ENCODE results near the gene GFRA1.

Gene GFRA1

DNA sequence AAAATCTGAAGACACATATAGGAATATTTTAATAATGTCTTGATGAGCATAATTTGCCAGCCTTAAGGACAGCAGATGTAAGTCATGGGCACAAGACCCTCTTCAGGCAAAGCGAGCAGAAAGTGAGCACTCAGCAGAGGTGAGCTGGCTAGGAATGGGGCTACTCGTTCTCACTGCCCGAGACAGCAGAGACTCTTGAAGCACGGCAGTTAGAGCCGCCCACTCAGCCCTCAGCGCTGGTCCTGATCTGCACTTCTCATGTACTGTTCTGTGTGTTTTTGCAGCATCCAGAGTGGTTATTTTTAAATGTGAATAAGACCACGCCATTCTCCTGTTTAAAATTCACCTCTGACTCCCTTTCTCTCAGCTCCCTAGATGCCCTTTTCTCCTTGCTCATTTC is 65.3 kb downstream of the GFRA1 start:
- H3K79me1 ChIP-seq (ENCODE audit: low read depth, low read length), result no peaks in the 10 kb centered on the region
- H3K4ac ChIP-seq (ENCODE audit: low read length), result no peak overlapping the region
- H2BK120ac ChIP-seq (ENCODE audit: low read depth, low read length), result no peak overlapping the region
- no CpG with 5 or more reads among the region's 7 CpGs for WGBS, 2 donors (ENCODE audit: extremely low coverage in 2 of 2, insufficient read length in 2 of 2, insufficient replicate concordance in 1 of 2)
- no peaks in the 10 kb centered on the region for H3K27me3 ChIP-seq (ENCODE audit: control insufficient read depth in 3 of 3, insufficient read depth in 3 of 3, low read depth in 1 of 3, low read length in 3 of 3)
- no peak overlapping the region for H2BK12ac ChIP-seq (ENCODE audit: low read length)
- no peak overlapping the region for H3K4me2 ChIP-seq (ENCODE audit: insufficient read depth, low read length, poor library complexity, severe bottlenecking)
- no peaks in the 10 kb centered on the region for H3K36me3 ChIP-seq (replicated peaks in 1 of 2; ENCODE audit: control insufficient read depth in 2 of 2, insufficient read depth in 2 of 2, low read length in 2 of 2)
- H3K18ac ChIP-seq (ENCODE audit: low read length), result no peak overlapping the region
- H4K8ac ChIP-seq (ENCODE audit: low read depth, low read length), result no peak overlapping the region
- peaks cover 7 to 14% of the 10 kb centered on the region in 2 donors for H3K4me1 ChIP-seq (ENCODE audit: control insufficient read depth in 2 of 2, insufficient read depth in 1 of 2, low read depth in 1 of 2, low read length in 2 of 2)
- DNase-seq (ENCODE audit: low spot score), result no peak
- H2BK5ac ChIP-seq (ENCODE audit: low read length), result no peak overlapping the region
- H3K4me3 ChIP-seq (ENCODE audit: low read length in 2 of 2), result no peak overlapping the region
- H3K14ac ChIP-seq (ENCODE audit: low read length), result no peak overlapping the region
- no peak overlapping the region for H3K27ac ChIP-seq (replicated peaks; ENCODE audit: low read length)
- H3K23ac ChIP-seq (ENCODE audit: low read depth, low read length, poor library complexity), result no peak overlapping the region
- H2BK15ac ChIP-seq (ENCODE audit: low read length), result no peak overlapping the region
- no peak overlapping the region for H4K91ac ChIP-seq (ENCODE audit: low read depth, low read length, poor library complexity)
- no peaks in the 10 kb centered on the region for H3K9me3 ChIP-seq (replicated peaks in 1 of 2; ENCODE audit: control insufficient read depth in 2 of 2, insufficient read depth in 1 of 2, low read depth in 1 of 2, low read length in 2 of 2)
- H2AK5ac ChIP-seq (ENCODE audit: low read depth, low read length), result no peak overlapping the region
- no peak overlapping the region for H2AFZ ChIP-seq (ENCODE audit: low read length)
- no peak overlapping the region for H3K9ac ChIP-seq (ENCODE audit: low read depth, low read length, poor library complexity)

DNA sequence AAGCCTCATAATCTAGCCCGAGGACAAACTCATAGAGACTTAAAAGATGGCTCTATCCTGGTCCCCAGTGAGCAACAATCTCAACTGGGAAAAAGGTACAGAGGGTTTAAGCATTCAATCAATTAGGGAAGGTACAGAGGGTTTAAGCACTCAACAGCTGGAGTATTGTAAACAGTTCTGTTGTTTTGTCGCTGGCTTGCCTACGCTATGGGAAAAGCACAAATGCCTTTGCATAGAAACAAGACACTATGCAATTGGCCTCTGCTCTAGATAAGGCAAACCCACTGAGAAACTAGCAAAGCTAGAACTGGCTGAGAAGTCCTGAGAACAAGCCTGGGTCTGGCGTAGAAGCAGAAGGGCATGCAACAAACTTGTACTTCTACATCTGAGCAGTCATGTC is 69.3 kb downstream of the GFRA1 start:
- H3K18ac ChIP-seq (ENCODE audit: low read length), result peak overlapping the region; percentile 9
- no peak overlapping the region for H3K9ac ChIP-seq (ENCODE audit: low read depth, low read length, poor library complexity)
- no peak overlapping the region for H3K23ac ChIP-seq (ENCODE audit: low read depth, low read length, poor library complexity)
- H2BK12ac ChIP-seq (ENCODE audit: low read length), result no peak overlapping the region
- H3K27me3 ChIP-seq (ENCODE audit: control insufficient read depth in 3 of 3, insufficient read depth in 3 of 3, low read depth in 1 of 3, low read length in 3 of 3), result no peaks in the 10 kb centered on the region
- no peaks in the 10 kb centered on the region for H3K79me1 ChIP-seq (ENCODE audit: low read depth, low read length)
- no peak overlapping the region for H4K91ac ChIP-seq (ENCODE audit: low read depth, low read length, poor library complexity)
- no peak overlapping the region for H2BK5ac ChIP-seq (ENCODE audit: low read length)
- H4K8ac ChIP-seq (ENCODE audit: low read depth, low read length), result no peak overlapping the region
- H3K36me3 ChIP-seq (replicated peaks in 1 of 2; ENCODE audit: control insufficient read depth in 2 of 2, insufficient read depth in 2 of 2, low read length in 2 of 2), result no peaks in the 10 kb centered on the region
- DNase-seq (ENCODE audit: low spot score), result no peak
- no peaks in the 10 kb centered on the region for H3K9me3 ChIP-seq (replicated peaks in 1 of 2; ENCODE audit: control insufficient read depth in 2 of 2, insufficient read depth in 1 of 2, low read depth in 1 of 2, low read length in 2 of 2)
- no peak overlapping the region for H3K27ac ChIP-seq (replicated peaks; ENCODE audit: low read length)
- no peak overlapping the region for H3K14ac ChIP-seq (ENCODE audit: low read length)
- no peak overlapping the region for H2AK5ac ChIP-seq (ENCODE audit: low read depth, low read length)
- H3K4me2 ChIP-seq (ENCODE audit: insufficient read depth, low read length, poor library complexity, severe bottlenecking), result no peak overlapping the region
- H3K4ac ChIP-seq (ENCODE audit: low read length), result no peak overlapping the region
- H2BK15ac ChIP-seq (ENCODE audit: low read length), result no peak overlapping the region
- H3K4me1 ChIP-seq (ENCODE audit: control insufficient read depth in 2 of 2, insufficient read depth in 1 of 2, low read depth in 1 of 2, low read length in 2 of 2), result peaks cover 3 to 4% of the 10 kb centered on the region in 2 donors
- no peak overlapping the region for H3K4me3 ChIP-seq (ENCODE audit: low read length in 2 of 2)
- H2BK120ac ChIP-seq (ENCODE audit: low read depth, low read length), result no peak overlapping the region
- WGBS, 2 donors (ENCODE audit: extremely low coverage in 2 of 2, insufficient read length in 2 of 2, insufficient replicate concordance in 1 of 2), result no CpG with 5 or more reads among the region's 4 CpGs
- H2AFZ ChIP-seq (ENCODE audit: low read length), result no peak overlapping the region

DNA sequence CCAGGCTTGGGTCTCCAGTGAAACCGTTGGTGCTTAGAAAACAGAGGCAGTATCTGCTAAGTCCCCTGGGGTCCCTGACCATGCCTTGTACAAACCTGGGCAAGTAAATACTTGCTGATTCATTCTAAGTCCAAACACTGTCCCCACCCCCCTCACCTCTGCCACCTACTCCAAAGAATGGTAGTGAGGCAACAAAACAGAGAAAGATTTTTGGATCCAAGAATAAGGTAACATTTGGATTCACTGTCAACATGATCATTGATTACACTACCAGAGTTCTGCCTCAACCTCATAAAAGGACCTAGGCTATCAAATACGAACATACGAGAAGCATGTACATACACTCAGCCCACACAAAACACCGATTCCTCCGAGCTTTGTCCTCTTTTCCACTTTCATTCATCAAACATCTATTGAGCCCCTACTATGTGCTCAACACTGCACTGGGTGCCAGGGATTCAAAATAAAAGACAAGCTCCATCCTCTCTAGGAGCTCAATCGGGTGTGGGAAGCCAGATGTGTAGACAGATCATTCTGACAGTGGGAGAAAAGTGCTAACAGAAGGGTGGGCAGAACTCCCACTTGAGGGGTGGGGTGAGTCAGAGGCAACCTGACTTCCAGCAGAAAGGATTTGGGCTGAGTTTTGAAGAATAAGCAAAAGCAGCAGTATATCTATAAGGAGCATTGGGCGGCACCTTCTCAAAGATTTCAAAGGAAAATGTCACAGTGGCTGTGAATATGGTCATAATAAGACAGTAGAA is 71.2 kb downstream of the GFRA1 start:
- DNase-seq (ENCODE audit: low spot score), result no peak
- peaks cover 0 to 3% of the 10 kb centered on the region in 2 donors for H3K4me1 ChIP-seq (ENCODE audit: control insufficient read depth in 2 of 2, insufficient read depth in 1 of 2, low read depth in 1 of 2, low read length in 2 of 2)
- no peak overlapping the region for H4K91ac ChIP-seq (ENCODE audit: low read depth, low read length, poor library complexity)
- H3K18ac ChIP-seq (ENCODE audit: low read length), result no peak overlapping the region
- H3K4ac ChIP-seq (ENCODE audit: low read length), result no peak overlapping the region
- no peak overlapping the region for H3K9ac ChIP-seq (ENCODE audit: low read depth, low read length, poor library complexity)
- H4K8ac ChIP-seq (ENCODE audit: low read depth, low read length), result no peak overlapping the region
- H3K4me3 ChIP-seq (ENCODE audit: low read length in 2 of 2), result no peak overlapping the region
- H3K79me1 ChIP-seq (ENCODE audit: low read depth, low read length), result no peaks in the 10 kb centered on the region
- no peak overlapping the region for H3K14ac ChIP-seq (ENCODE audit: low read length)
- no peak overlapping the region for H3K4me2 ChIP-seq (ENCODE audit: insufficient read depth, low read length, poor library complexity, severe bottlenecking)
- H3K27me3 ChIP-seq (ENCODE audit: control insufficient read depth in 3 of 3, insufficient read depth in 3 of 3, low read depth in 1 of 3, low read length in 3 of 3), result peaks cover 0 to 2% (median 0%) of the 10 kb centered on the region in 3 experiments
- H2AFZ ChIP-seq (ENCODE audit: low read length), result no peak overlapping the region
- no peak overlapping the region for H3K27ac ChIP-seq (replicated peaks; ENCODE audit: low read length)
- H2AK5ac ChIP-seq (ENCODE audit: low read depth, low read length), result no peak overlapping the region
- H2BK120ac ChIP-seq (ENCODE audit: low read depth, low read length), result no peak overlapping the region
- H2BK15ac ChIP-seq (ENCODE audit: low read length), result no peak overlapping the region
- no peak overlapping the region for H3K23ac ChIP-seq (ENCODE audit: low read depth, low read length, poor library complexity)
- no peak overlapping the region for H2BK5ac ChIP-seq (ENCODE audit: low read length)
- no CpG with 5 or more reads among the region's 7 CpGs for WGBS, 2 donors (ENCODE audit: extremely low coverage in 2 of 2, insufficient read length in 2 of 2, insufficient replicate concordance in 1 of 2)
- no peaks in the 10 kb centered on the region for H3K36me3 ChIP-seq (replicated peaks in 1 of 2; ENCODE audit: control insufficient read depth in 2 of 2, insufficient read depth in 2 of 2, low read length in 2 of 2)
- no peak overlapping the region for H2BK12ac ChIP-seq (ENCODE audit: low read length)
- no peaks in the 10 kb centered on the region for H3K9me3 ChIP-seq (replicated peaks in 1 of 2; ENCODE audit: control insufficient read depth in 2 of 2, insufficient read depth in 1 of 2, low read depth in 1 of 2, low read length in 2 of 2)

DNA sequence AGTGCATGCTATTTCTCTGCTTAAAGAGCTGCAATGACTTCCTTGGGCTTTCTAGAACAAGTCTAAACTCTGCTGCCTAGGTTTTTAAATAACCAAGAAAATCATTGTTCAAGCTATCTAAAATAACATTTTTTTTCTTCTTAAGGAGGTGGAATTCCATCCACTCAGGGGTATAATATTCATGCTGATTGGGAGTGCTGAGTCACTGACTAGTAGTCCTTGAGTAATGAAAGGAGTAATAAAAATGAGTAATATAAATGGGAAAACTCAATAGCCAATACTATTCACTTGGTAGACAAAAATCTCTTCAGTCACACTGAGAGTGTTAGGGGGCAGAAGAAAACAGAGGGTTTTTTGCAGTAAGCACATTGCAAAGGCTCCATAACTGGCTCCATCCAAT is 72.0 kb downstream of the GFRA1 start:
- H3K27ac ChIP-seq (replicated peaks; ENCODE audit: low read length), result no peak overlapping the region
- H3K36me3 ChIP-seq (replicated peaks in 1 of 2; ENCODE audit: control insufficient read depth in 2 of 2, insufficient read depth in 2 of 2, low read length in 2 of 2), result no peaks in the 10 kb centered on the region
- no peak overlapping the region for H4K91ac ChIP-seq (ENCODE audit: low read depth, low read length, poor library complexity)
- peaks cover 0 to 3% of the 10 kb centered on the region in 2 donors for H3K9me3 ChIP-seq (replicated peaks in 1 of 2; ENCODE audit: control insufficient read depth in 2 of 2, insufficient read depth in 1 of 2, low read depth in 1 of 2, low read length in 2 of 2)
- no peak overlapping the region for H2BK120ac ChIP-seq (ENCODE audit: low read depth, low read length)
- no peak overlapping the region for H3K4me3 ChIP-seq (ENCODE audit: low read length in 2 of 2)
- no peak overlapping the region for H2AK5ac ChIP-seq (ENCODE audit: low read depth, low read length)
- no peaks in the 10 kb centered on the region for H3K79me1 ChIP-seq (ENCODE audit: low read depth, low read length)
- no peak overlapping the region for H2BK5ac ChIP-seq (ENCODE audit: low read length)
- H3K14ac ChIP-seq (ENCODE audit: low read length), result no peak overlapping the region
- H2BK15ac ChIP-seq (ENCODE audit: low read length), result no peak overlapping the region
- peaks cover 0 to 2% (median 0%) of the 10 kb centered on the region in 3 experiments for H3K27me3 ChIP-seq (ENCODE audit: control insufficient read depth in 3 of 3, insufficient read depth in 3 of 3, low read depth in 1 of 3, low read length in 3 of 3)
- no peak overlapping the region for H2AFZ ChIP-seq (ENCODE audit: low read length)
- H3K4ac ChIP-seq (ENCODE audit: low read length), result no peak overlapping the region
- H3K23ac ChIP-seq (ENCODE audit: low read depth, low read length, poor library complexity), result no peak overlapping the region
- no peak overlapping the region for H4K8ac ChIP-seq (ENCODE audit: low read depth, low read length)
- H2BK12ac ChIP-seq (ENCODE audit: low read length), result no peak overlapping the region
- no peak for DNase-seq (ENCODE audit: low spot score)
- H3K4me1 ChIP-seq (ENCODE audit: control insufficient read depth in 2 of 2, insufficient read depth in 1 of 2, low read depth in 1 of 2, low read length in 2 of 2), result peaks cover 0 to 3% of the 10 kb centered on the region in 2 donors
- H3K18ac ChIP-seq (ENCODE audit: low read length), result no peak overlapping the region
- H3K9ac ChIP-seq (ENCODE audit: low read depth, low read length, poor library complexity), result no peak overlapping the region
- H3K4me2 ChIP-seq (ENCODE audit: insufficient read depth, low read length, poor library complexity, severe bottlenecking), result no peak overlapping the region
